Activated CD8-positive, alpha-beta T cell treated with anti-CD3 and anti-CD28 coated beads for 36 hours (primary cell): ENCODE data around the gene TOLLIP. TPM values are rescaled to one million over a fixed set of nuclear protein-coding genes. Genes with fewer than 3 reads are reported as not detected.

Experiments used
- ATAC-seq: fragments of 200-7000 bp; cut with Tn5 transposase; one replicate; pipeline ENCODE4 v1.10.0; 2021; ENCODE audit warnings: mild to moderate bottlenecking, moderate library complexity
- CTCF ChIA-PET: fragments of 350-600 bp; sonication (Branson Sonifier 250); formaldehyde crosslinking; loops from one replicate; lab custom pipeline; 2021; ENCODE audit warnings: antibody characterized with exemption; lab: Charles Lee
- POLR2A ChIA-PET: fragments of 350-600 bp; sonication (Branson Sonifier 250); formaldehyde crosslinking; loops from one replicate; lab custom pipeline; 2021; ENCODE audit warnings: antibody characterized with exemption; lab: Charles Lee
- DNase-seq: peaks from one replicate; pipeline ENCODE4 v3.0.0-alpha.2; 2020
- H3K27ac Mint-ChIP-seq: one replicate; pipeline ENCODE4 v1.8.0; 2021; ENCODE audit warnings: mild to moderate bottlenecking, mixed read lengths
- H3K27me3 Mint-ChIP-seq: one replicate; pipeline ENCODE4 v1.8.0; 2021; ENCODE audit warnings: mixed read lengths
- H3K36me3 Mint-ChIP-seq: one replicate; pipeline ENCODE4 v1.8.0; 2021; ENCODE audit warnings: low read depth, mixed read lengths
- H3K4me1 Mint-ChIP-seq: one replicate; pipeline ENCODE4 v1.8.0; 2021; ENCODE audit warnings: low read depth, mixed read lengths
- H3K4me3 Mint-ChIP-seq: one replicate; pipeline ENCODE4 v1.8.0; 2021; ENCODE audit warnings: mild to moderate bottlenecking, moderate library complexity, mixed read lengths
- H3K9me3 Mint-ChIP-seq: one replicate; pipeline ENCODE4 v1.8.0; 2021; ENCODE audit warnings: mixed read lengths
- intact Hi-C: fragments of 100-400 bp; cut with micrococcal nuclease; formaldehyde crosslinking; loops from one replicate; pipeline ENCODE4 v1.10.0; 2022
- total RNA-seq, 2 experiments: library from RNA; stranded (reverse); gene quantifications; one replicate each; pipeline ENCODE4 v1.2.3, GENCODE V29; 2021
- TF ChIP-seq, protein P1 (sequence below): fragments of 200-600 bp; IDR thresholded peaks from one replicate; pipeline ENCODE4 v1.8.0; 2022; ENCODE audit warnings: antibody characterized with exemption, mild to moderate bottlenecking

TOLLIP gene
- total RNA-seq, 2 experiments from 2014 or later = 32.4 to 33.1 TPM

DNA sequence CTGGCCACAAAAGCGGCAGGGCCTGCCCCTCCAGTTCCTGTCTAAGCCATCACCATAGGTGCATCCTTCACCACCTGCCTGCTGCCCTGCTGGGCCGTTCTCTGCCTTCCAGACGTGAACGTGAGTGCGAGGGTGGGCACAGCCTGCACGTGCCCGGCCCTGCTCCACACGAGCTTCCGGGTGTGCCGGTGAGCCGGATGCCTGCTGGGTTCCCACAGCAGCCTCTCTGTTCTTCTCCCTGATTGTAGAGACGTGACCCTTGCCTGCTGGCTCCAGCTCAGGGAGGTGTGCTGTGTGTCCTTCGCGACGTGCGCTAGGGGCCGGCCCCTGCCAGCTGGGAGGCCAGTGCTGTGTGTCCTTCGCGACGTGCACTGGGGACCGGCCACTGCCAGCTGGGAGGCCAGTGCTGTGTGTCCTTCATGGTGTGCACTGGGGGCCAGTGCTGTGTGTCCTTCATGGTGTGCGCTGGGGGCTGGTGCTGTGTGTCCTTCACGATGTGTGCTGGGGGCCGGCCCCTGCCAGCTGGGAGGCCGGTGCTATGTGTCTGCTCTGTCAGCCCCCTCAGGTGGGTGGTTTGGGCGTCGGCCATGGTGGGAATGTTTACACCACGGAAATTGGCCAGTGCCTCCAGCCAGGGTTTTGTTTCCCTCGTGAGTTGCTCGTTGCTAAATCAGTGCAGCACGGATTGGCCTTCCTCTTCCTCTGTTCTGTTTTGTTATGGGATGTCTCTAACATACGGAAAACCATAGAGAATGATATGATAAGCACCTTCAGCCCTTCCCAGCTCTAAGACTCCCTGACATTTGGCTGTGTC, 44.9 kb upstream of the TOLLIP start:
- ATAC-seq (no peak), DNase-seq (no peak)
- TF ChIP-seq, protein P1, sequence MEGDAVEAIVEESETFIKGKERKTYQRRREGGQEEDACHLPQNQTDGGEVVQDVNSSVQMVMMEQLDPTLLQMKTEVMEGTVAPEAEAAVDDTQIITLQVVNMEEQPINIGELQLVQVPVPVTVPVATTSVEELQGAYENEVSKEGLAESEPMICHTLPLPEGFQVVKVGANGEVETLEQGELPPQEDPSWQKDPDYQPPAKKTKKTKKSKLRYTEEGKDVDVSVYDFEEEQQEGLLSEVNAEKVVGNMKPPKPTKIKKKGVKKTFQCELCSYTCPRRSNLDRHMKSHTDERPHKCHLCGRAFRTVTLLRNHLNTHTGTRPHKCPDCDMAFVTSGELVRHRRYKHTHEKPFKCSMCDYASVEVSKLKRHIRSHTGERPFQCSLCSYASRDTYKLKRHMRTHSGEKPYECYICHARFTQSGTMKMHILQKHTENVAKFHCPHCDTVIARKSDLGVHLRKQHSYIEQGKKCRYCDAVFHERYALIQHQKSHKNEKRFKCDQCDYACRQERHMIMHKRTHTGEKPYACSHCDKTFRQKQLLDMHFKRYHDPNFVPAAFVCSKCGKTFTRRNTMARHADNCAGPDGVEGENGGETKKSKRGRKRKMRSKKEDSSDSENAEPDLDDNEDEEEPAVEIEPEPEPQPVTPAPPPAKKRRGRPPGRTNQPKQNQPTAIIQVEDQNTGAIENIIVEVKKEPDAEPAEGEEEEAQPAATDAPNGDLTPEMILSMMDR = no peak
- no peaks in the 10 kb centered on the region for H3K36me3 Mint-ChIP-seq
- H3K27ac Mint-ChIP-seq = no peak overlapping the region
- H3K4me3 Mint-ChIP-seq = no peak overlapping the region
- peaks cover 11% of the 10 kb centered on the region for H3K27me3 Mint-ChIP-seq
- ChIA-PET CTCF (no interaction called here), POLR2A (no interaction called here)
- no peaks in the 10 kb centered on the region for H3K9me3 Mint-ChIP-seq
- H3K4me1 Mint-ChIP-seq = no peaks in the 10 kb centered on the region
- intact Hi-C loops = no loop called here

DNA sequence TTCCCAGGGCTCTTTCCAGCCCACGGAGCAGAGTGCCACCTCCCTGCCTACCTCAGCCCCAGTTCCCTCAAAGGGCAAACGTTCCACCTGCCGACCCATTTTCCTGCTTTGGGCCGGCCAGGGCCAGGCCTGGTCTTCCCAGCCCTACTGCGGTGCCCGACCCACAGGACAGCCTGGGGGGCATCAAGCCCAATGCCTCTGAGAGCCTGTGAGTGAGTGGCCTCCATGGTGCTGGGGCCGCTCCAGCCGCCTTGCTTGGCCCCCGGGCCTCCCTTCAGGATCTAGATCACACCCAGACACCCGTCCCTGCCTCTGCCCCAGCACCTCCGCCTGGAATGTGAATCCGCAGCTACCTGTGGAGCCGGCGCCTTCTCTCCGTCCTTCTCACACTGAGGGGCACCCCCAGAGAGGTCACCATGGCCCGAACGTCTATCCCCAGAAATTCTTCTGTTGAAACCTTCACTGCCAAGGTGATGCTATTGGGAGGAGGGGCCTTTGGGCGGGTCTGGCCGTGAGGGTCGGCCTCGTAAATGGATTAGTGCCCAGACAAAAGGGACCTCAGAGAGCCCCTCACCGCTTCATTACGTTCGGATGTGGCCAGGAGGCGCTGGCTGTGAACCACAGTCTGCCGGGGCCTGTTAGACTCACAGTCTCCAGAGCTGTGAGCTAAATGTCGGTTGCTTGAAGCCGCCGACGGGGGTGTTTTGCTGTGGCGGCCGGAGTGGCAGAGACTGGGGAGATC, 44.1 kb upstream of the TOLLIP start:
- ChIA-PET CTCF (no interaction called here), POLR2A (no interaction called here)
- no peak overlapping the region for H3K4me3 Mint-ChIP-seq
- intact Hi-C loops = no loop called here
- TF ChIP-seq, protein P1 = no peak
- no peak overlapping the region for H3K27ac Mint-ChIP-seq
- DNase-seq (no peak), ATAC-seq (no peak)
- H3K4me1 Mint-ChIP-seq = no peaks in the 10 kb centered on the region
- no peaks in the 10 kb centered on the region for H3K36me3 Mint-ChIP-seq
- H3K9me3 Mint-ChIP-seq = no peaks in the 10 kb centered on the region
- H3K27me3 Mint-ChIP-seq = peaks cover 11% of the 10 kb centered on the region

DNA sequence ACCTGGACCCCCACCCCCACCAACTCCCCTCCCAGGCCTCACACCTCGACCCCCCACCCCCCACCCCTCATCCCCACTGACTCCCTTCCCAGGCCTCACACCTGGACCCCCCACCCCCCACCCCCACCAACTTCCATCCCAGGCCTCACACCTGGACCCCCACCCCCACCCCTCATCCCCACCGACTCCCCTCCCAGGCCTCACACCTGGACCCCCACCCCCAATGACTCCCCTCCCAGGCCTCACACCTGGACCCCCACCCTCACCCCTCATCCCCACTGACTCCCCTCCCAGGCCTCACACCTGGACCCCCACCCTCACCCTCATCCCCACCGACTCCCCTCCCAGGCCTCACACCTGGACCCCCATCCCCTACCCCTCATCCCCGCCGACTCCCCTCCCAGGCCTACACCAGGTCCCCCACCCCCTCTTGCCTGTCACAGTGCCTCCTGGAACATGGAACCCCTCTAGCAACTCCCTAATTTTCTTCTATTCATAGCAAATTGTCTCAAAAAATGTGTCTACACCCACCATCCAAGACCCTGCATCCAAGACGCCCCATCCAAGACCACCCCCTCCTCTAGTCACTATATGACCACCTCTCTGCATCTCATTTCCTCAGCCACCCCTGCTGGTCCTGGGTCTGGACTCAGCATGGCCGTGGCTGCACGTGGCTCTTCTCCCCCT, 43.4 kb upstream of the TOLLIP start:
- H3K36me3 Mint-ChIP-seq = no peaks in the 10 kb centered on the region
- no peaks in the 10 kb centered on the region for H3K9me3 Mint-ChIP-seq
- TF ChIP-seq, protein P1 = no peak
- DNase-seq (no peak), ATAC-seq (no peak)
- peaks cover 11% of the 10 kb centered on the region for H3K27me3 Mint-ChIP-seq
- ChIA-PET POLR2A (no interaction called here), CTCF (no interaction called here)
- intact Hi-C loops = no loop called here
- H3K4me3 Mint-ChIP-seq = no peak overlapping the region
- H3K27ac Mint-ChIP-seq = no peak overlapping the region
- H3K4me1 Mint-ChIP-seq = no peaks in the 10 kb centered on the region

DNA sequence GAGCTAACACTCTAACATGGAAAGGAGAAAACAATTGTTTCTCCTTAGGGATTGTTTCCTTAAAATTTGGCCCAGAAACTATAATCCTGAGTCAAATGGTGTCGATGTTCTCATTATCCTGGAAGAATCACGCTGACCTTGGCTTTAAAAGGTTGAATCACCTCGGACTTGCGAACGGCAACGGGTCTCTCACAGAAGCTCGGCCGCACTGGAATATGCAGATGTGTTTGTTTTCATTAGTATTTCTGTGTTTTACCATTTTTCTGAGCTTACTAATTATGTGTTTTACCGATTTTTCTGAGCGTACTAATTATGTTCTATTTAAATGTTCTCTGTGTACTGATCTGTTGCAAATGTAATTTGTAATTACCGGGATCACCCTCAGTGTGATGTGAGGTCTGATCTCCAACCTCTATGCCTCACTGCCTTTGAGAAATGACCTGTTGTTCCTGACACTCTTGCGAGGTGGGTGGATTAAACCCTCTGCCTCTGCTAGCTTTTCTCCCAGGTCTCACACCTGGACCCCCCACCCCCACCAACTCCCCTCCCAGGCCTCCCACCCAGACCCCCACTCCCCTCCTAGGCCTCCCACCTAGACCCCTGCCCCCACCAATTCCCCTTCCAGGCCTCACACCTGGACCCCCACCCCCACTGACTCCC, 42.0 kb upstream of the TOLLIP start:
- H3K4me1 Mint-ChIP-seq = no peaks in the 10 kb centered on the region
- H3K27ac Mint-ChIP-seq = no peak overlapping the region
- TF ChIP-seq, protein P1 = no peak
- DNase-seq (peak; percentile 24), ATAC-seq (peak; percentile 56)
- ChIA-PET POLR2A (interaction anchor here (0.6 to 1.2 kb wide), 2 partner anchors 24 to 31 kb away, joined by 3 to 4 read pairs; no protein-coding TSS in a partner anchor), CTCF (interaction anchor here (0.8 kb wide), 1 partner anchor 31 kb away, joined by 3 read pairs; no protein-coding TSS in a partner anchor)
- no peaks in the 10 kb centered on the region for H3K36me3 Mint-ChIP-seq
- intact Hi-C loops = no loop called here
- H3K27me3 Mint-ChIP-seq = peaks cover 5% of the 10 kb centered on the region
- no peak overlapping the region for H3K4me3 Mint-ChIP-seq
- no peaks in the 10 kb centered on the region for H3K9me3 Mint-ChIP-seq
